SK-N-SH (cell line): ENCODE measurements around the gene TMEM182. TPM values are rescaled to one million over a fixed set of nuclear protein-coding genes. Genes with fewer than 3 reads are reported as not detected.
A peak's percentile ranks its signal among the peaks of the same experiment; 100 is the strongest.

Experiments used
- CTCF ChIA-PET: fragments of 300-600, 350-600 bp; formaldehyde crosslinking; extraction: SDS; loops from one replicate; lab custom pipeline; 2021; lab: Yijun Ruan, JAX
- POLR2A ChIA-PET: fragments of 350-600 bp; sonication (Branson Sonifier 250); formaldehyde crosslinking; extraction: SDS; loops from one replicate; lab custom pipeline; 2020; ENCODE audit warnings: antibody characterized with exemption, inconsistent platforms; lab: Yijun Ruan, JAX
- DNase-seq: peaks from one replicate; pipeline ENCODE4 v3.0.0; 2012
- H2AFZ ChIP-seq: fragments of 200-600 bp; sonication (generic); 2 replicates; pipeline ENCODE4 v1.8.1; 2016; ENCODE audit warnings: antibody characterized with exemption, mild to moderate bottlenecking, low read depth
- H3F3A ChIP-seq: fragments of 200-600 bp; sonication (generic); replicated peaks from 2 replicates; pipeline ENCODE3; 2016; ENCODE audit warnings: antibody characterized with exemption, mild to moderate bottlenecking; ENCODE audit not compliant: insufficient read depth
- H3K27ac ChIP-seq, 2 experiments: fragments of 200-500 bp in 1 of 2; fragments of 200-600 bp in 1 of 2; sonication (Bioruptor generic) in 1 of 2; sonication (generic), shearing (Covaris generic) in 1 of 2; 2 replicates each; pipeline versions ENCODE4 v1.5.1 to v1.6.1; 2014 to 2016; ENCODE audit warnings: low read depth in 2 of 2, inconsistent platforms in 1 of 2, low read length in 1 of 2, mild to moderate bottlenecking in 1 of 2, mixed read lengths in 1 of 2
- H3K27me3 ChIP-seq: fragments of 200-600 bp; sonication (generic), shearing (Covaris generic); 2 replicates; pipeline ENCODE4 v1.6.1; 2016; ENCODE audit warnings: mixed run types; ENCODE audit not compliant: insufficient read depth
- H3K36me3 ChIP-seq, 2 experiments: fragments of 200-500 bp in 1 of 2; fragments of 200-600 bp in 1 of 2; sonication (Bioruptor generic) in 1 of 2; sonication (generic) in 1 of 2; replicated peaks in 1 of 2; 2 replicates each; pipeline versions ENCODE3 to v1.5.1; 2014 to 2016; ENCODE audit warnings: low read length in 1 of 2, mild to moderate bottlenecking in 1 of 2; ENCODE audit not compliant: insufficient read depth in 2 of 2, control insufficient read depth in 1 of 2
- H3K4me1 ChIP-seq, 2 experiments: fragments of 200-500 bp in 1 of 2; fragments of 200-600 bp in 1 of 2; sonication (Bioruptor generic) in 1 of 2; sonication (generic), shearing (Covaris generic) in 1 of 2; 2 replicates each; pipeline versions ENCODE4 v1.5.1 to v1.6.1; 2014 to 2016; ENCODE audit warnings: low read depth in 1 of 2, low read length in 1 of 2, mixed run types in 1 of 2; ENCODE audit not compliant: insufficient read depth in 2 of 2, control insufficient read depth in 1 of 2
- H3K4me2 ChIP-seq: fragments of 200-600 bp; sonication (generic), shearing (Covaris generic); 2 replicates; pipeline ENCODE4 v1.6.1; 2017; ENCODE audit warnings: mixed run types
- H3K4me3 ChIP-seq, 2 experiments: fragments of 200-500 bp in 1 of 2; fragments of 200-600 bp in 1 of 2; sonication (Bioruptor generic) in 1 of 2; sonication (generic), shearing (Covaris generic) in 1 of 2; 2 replicates each; pipeline versions ENCODE4 v1.5.1 to v1.8.1; 2014 to 2016; ENCODE audit warnings: low read depth in 2 of 2, inconsistent platforms in 1 of 2, low read length in 1 of 2, mild to moderate bottlenecking in 1 of 2, mixed read lengths in 1 of 2, moderate library complexity in 1 of 2
- H3K79me2 ChIP-seq: fragments of 200-600 bp; sonication (generic); 2 replicates; pipeline ENCODE4 v1.8.1; 2017; ENCODE audit warnings: mild to moderate bottlenecking; ENCODE audit not compliant: insufficient read depth
- H3K9ac ChIP-seq: fragments of 200-600 bp; sonication (generic); 2 replicates; pipeline ENCODE4 v1.6.1; 2017; ENCODE audit warnings: mixed run types
- H3K9me2 ChIP-seq: fragments of 200-600 bp; sonication (generic); 2 replicates; pipeline ENCODE4 v1.6.1; 2017; ENCODE audit warnings: mixed run types
- H3K9me3 ChIP-seq: fragments of 200-600 bp; sonication (generic); 2 replicates; pipeline ENCODE4 v1.6.1; 2017; ENCODE audit warnings: mixed run types, mild to moderate bottlenecking, moderate library complexity
- H4K20me1 ChIP-seq: fragments of 200-600 bp; sonication (generic); 2 replicates; pipeline ENCODE4 v1.6.1; 2017; ENCODE audit warnings: mild to moderate bottlenecking, mixed run types; ENCODE audit not compliant: insufficient read depth
- CHD2 ChIP-seq: fragments of 150-350 bp; IDR thresholded peaks from 2 replicates; pipeline ENCODE4 v1.6.1; 2018; ENCODE audit warnings: low read length; ENCODE audit not compliant: partially characterized antibody
- FOSL2 ChIP-seq: IDR thresholded peaks from 2 replicates; pipeline ENCODE4 v1.4.0; 2012; ENCODE audit warnings: low read depth, mild to moderate bottlenecking, moderate library complexity, borderline replicate concordance
- GABPA ChIP-seq: IDR thresholded peaks from 2 replicates; pipeline ENCODE4 v1.4.0; 2012; ENCODE audit warnings: low read depth, mild to moderate bottlenecking
- GATA2 ChIP-seq: sonication (generic); formaldehyde crosslinking; IDR thresholded peaks from 2 replicates; pipeline ENCODE4 v1.5.0; 2020; ENCODE audit warnings: mild to moderate bottlenecking, missing genetic modification reagents
- MXI1 ChIP-seq: IDR thresholded peaks from 2 replicates; pipeline ENCODE4 v1.6.1; 2012; ENCODE audit warnings: mild to moderate bottlenecking, low read depth, low read length, improper control_type of control experiment
- POLR2AphosphoS5 ChIP-seq: IDR thresholded peaks from 2 replicates; pipeline ENCODE4 v1.6.1; 2012; ENCODE audit warnings: low read depth, low read length
- RAD21 ChIP-seq: IDR thresholded peaks from 2 replicates; pipeline ENCODE4 v1.6.1; 2012; ENCODE audit warnings: mild to moderate bottlenecking, low read length
- RCOR1 ChIP-seq: fragments of 150-350 bp; IDR thresholded peaks from 2 replicates; pipeline ENCODE4 v1.6.1; 2017; ENCODE audit warnings: antibody characterized with exemption, low read length
- SMC3 ChIP-seq: IDR thresholded peaks from 2 replicates; pipeline ENCODE4 v1.6.1; 2012; ENCODE audit warnings: low read depth, low read length, improper control_type of control experiment
- WGBS: methylation state at CpG from one replicate; pipeline ENCODE4 v1.1.6; 2017; ENCODE audit warnings: low lambda C conversion rate; 5-methylcytosine and 5-hydroxymethylcytosine counted together
- polyA plus RNA-seq, 3 experiments: library from polyadenylated mRNA; depleted of rRNA; stranded (reverse); fragments of >200 nt; gene quantifications; 2 replicates each; pipeline ENCODE4 v1.2.3, GENCODE V29; 2012
- TF ChIP-seq, protein P1 (sequence below): IDR thresholded peaks from 2 replicates; pipeline ENCODE4 v1.4.0; 2012; ENCODE audit warnings: low read depth
- TF ChIP-seq, protein P2 (sequence below): fragments of 200-600 bp; sonication (generic); IDR thresholded peaks from 2 replicates; pipeline ENCODE4 v1.6.1; 2017; ENCODE audit warnings: antibody characterized with exemption, mild to moderate bottlenecking, moderate library complexity

TMEM182 gene
- polyA plus RNA-seq, 1 of the 3 experiments (the other 2 are of a cell fraction): 1.7 TPM

DNA sequence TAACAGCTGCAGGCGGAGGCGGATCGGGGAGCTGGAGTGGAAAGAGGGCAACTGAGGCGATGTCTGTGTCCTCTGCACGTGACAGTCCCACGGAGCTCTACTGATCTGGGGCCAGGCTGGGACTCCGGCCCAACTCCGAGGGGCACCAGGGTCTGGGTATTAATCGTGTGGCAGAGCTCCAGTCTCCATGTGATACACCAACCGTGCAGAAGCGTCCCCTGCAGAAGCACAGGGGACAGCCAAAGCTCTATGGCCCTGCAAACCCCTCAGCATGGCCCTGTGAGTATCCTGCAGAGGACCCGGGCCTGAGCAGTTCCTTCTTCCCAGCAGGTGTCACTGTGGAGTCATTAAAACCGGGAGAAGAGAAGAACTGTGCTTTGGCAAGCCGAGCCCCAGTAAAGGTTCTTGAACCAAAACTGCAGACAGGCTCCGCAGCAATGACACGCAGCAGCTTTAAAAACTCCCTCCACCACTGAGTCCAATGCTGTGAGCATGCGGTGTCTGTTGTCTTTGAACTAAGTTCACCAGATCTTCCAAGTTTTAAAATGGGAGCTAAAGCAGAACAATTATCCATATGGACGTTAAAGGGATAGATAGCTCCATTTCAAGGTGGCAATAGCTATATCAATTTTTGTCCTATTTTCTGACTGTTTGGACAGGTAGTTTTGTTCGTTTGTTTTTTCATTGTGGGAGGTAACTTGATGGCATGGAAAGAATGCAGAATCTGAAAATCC, 79.4 kb downstream of the TMEM182 start:
- no peaks in the 10 kb centered on the region for H3F3A ChIP-seq
- ChIA-PET POLR2A (no interaction called here), CTCF (interaction anchor here (0.6 to 5.6 kb wide), 32 partner anchors 10 to 713 kb away, joined by 3 to 146 read pairs (median 4); partner anchors contain the start of gene TMEM182)
- H3K27me3 ChIP-seq: no peaks in the 10 kb centered on the region; the same call in 1 of the 2 replicates
- peak; percentile 55 for DNase-seq
- 39% methylated on average over 12 of the region's 19 CpGs for WGBS
- no peaks in the 10 kb centered on the region for H3K9me2 ChIP-seq
- H3K27ac ChIP-seq: no peak overlapping the region
- H3K4me1 ChIP-seq: peaks cover 0 to 13% of the 10 kb centered on the region in 2 experiments; a peak in 2 of 4 replicates
- peak overlapping the region in 1 of 2 experiments; percentile 18; a peak in 1 of 4 replicates for H3K4me3 ChIP-seq
- TF ChIP-seq MXI1: no peak
- TF ChIP-seq GATA2 (CRISPR knock-in tag): no peak
- TF ChIP-seq SMC3: peak; percentile 41; the same call in 1 of the 2 replicates
- peak; percentile 66 for TF ChIP-seq RAD21
- no peak for TF ChIP-seq POLR2AphosphoS5
- TF ChIP-seq, protein P1, sequence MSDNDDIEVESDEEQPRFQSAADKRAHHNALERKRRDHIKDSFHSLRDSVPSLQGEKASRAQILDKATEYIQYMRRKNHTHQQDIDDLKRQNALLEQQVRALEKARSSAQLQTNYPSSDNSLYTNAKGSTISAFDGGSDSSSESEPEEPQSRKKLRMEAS: no peak
- TF ChIP-seq, protein P2, sequence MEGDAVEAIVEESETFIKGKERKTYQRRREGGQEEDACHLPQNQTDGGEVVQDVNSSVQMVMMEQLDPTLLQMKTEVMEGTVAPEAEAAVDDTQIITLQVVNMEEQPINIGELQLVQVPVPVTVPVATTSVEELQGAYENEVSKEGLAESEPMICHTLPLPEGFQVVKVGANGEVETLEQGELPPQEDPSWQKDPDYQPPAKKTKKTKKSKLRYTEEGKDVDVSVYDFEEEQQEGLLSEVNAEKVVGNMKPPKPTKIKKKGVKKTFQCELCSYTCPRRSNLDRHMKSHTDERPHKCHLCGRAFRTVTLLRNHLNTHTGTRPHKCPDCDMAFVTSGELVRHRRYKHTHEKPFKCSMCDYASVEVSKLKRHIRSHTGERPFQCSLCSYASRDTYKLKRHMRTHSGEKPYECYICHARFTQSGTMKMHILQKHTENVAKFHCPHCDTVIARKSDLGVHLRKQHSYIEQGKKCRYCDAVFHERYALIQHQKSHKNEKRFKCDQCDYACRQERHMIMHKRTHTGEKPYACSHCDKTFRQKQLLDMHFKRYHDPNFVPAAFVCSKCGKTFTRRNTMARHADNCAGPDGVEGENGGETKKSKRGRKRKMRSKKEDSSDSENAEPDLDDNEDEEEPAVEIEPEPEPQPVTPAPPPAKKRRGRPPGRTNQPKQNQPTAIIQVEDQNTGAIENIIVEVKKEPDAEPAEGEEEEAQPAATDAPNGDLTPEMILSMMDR: peak; percentile 63
- no peak overlapping the region for H3K9ac ChIP-seq
- no peaks in the 10 kb centered on the region for H4K20me1 ChIP-seq
- no peak overlapping the region for H3K4me2 ChIP-seq
- no peak overlapping the region for H2AFZ ChIP-seq
- no peaks in the 10 kb centered on the region for H3K36me3 ChIP-seq
- H3K9me3 ChIP-seq: no peaks in the 10 kb centered on the region
- no peaks in the 10 kb centered on the region for H3K79me2 ChIP-seq

DNA sequence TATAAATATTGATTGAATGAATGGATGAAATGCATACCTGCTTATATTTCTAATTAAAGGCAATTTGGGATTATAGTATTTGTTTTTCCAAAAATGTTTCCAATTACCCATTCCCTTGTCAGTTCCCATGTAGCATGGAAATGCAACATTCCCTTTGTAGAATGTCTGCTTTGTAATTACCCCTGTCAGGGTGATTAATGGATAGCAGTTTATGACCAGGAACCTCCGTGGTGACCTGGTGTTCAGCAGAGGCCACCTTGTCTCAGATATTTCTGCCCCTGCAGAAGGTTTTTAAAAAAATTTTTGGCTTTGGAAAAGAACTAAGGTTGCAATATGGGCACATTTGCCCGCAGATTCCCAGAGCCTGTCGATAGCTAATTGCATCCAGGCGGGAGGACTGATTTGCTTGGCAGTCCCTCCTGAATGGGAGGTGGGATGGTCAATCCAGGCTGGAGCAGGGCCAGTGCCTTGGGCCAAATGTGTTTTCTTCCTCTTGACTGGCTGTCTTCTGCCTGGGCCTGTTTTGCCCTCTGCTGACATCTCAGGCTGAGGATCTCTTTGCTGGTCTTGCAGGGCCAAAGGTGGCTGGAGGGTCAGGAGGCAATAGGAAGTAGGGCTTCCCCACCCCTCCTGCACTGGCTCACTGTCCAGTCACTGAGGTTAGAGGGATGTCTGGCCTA, 82.1 kb downstream of the TMEM182 start:
- H3K4me2 ChIP-seq: no peak overlapping the region
- DNase-seq: peak; percentile 57
- CTCF ChIA-PET: interaction anchor here (1.7 kb wide), 1 partner anchor 29 kb away, joined by 11 read pairs; no protein-coding TSS in a partner anchor
- WGBS: 15% methylated on average over 4 of the region's 4 CpGs
- H4K20me1 ChIP-seq: no peaks in the 10 kb centered on the region
- peaks cover 0 to 15% of the 10 kb centered on the region in 2 experiments; a peak in 2 of 4 replicates for H3K4me1 ChIP-seq
- H2AFZ ChIP-seq: no peak overlapping the region
- no peaks in the 10 kb centered on the region for H3K79me2 ChIP-seq
- POLR2A ChIA-PET: no interaction called here
- H3K27me3 ChIP-seq: no peaks in the 10 kb centered on the region
- no peak overlapping the region for H3K4me3 ChIP-seq
- no peaks in the 10 kb centered on the region for H3F3A ChIP-seq
- no peaks in the 10 kb centered on the region for H3K9me3 ChIP-seq
- TF ChIP-seq FOSL2 (no peak), RCOR1 (no peak), CHD2 (peak; percentile 46), GABPA (no peak)
- no peak overlapping the region for H3K9ac ChIP-seq
- no peaks in the 10 kb centered on the region for H3K36me3 ChIP-seq
- H3K9me2 ChIP-seq: no peaks in the 10 kb centered on the region
- H3K27ac ChIP-seq: peak overlapping the region in 1 of 2 experiments; percentile 67; a peak in 2 of 4 replicates
